ENCODE data around the gene GNAL.

The GNAL gene

GRCh38 chr18:11654736-11655605 lies 34.1 kb upstream of the GNAL start:
- no peak overlapping the region for H3K27ac ChIP-seq
- no peaks in the 10 kb centered on the region for H3K36me3 ChIP-seq (ENCODE audit: control insufficient read depth, insufficient read depth, low read length)
- H3K79me2 ChIP-seq = no peaks in the 10 kb centered on the region
- H2AFZ ChIP-seq = peak overlapping the region; percentile 13
- no peak overlapping the region for H3K9ac ChIP-seq
- no peak overlapping the region for H3K4me2 ChIP-seq (ENCODE audit: low read length)
- no peaks in the 10 kb centered on the region for H3K9me3 ChIP-seq (ENCODE audit: control insufficient read depth, low read length)
- H3K4me1 ChIP-seq = no peaks in the 10 kb centered on the region
- H3K27me3 ChIP-seq (ENCODE audit: control insufficient read depth, insufficient read depth, low read length) = no peaks in the 10 kb centered on the region
- no peak overlapping the region for H3K4me3 ChIP-seq (ENCODE audit: low read depth, low read length)
- peak; percentile 86 for TF ChIP-seq CTCF (IDR thresholded peaks at IDR 0.05)

DNA sequence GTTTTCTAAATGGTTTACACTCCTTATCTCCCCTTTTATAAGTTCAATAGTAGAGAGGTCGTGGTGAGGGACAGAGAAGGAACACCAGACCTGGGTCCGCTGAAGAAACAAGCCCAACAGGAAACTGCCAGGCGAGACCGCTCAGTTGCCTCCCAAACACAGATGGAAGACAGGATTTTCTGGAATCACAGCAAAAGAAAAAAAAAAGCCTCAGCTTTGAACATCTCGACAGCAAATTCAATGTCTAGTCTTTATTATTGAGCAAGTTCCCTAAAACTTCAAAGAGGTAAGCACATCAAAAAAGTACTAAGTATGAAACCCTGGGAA lies 33.5 kb upstream of the GNAL start:
- no peaks in the 10 kb centered on the region for H3K9me3 ChIP-seq (ENCODE audit: control insufficient read depth, low read length)
- no peak for TF ChIP-seq CTCF (IDR thresholded peaks at IDR 0.05)
- H3K4me1 ChIP-seq = no peaks in the 10 kb centered on the region
- H2AFZ ChIP-seq = peak overlapping the region; percentile 13
- no peak overlapping the region for H3K9ac ChIP-seq
- no peak overlapping the region for H3K27ac ChIP-seq
- no peaks in the 10 kb centered on the region for H3K79me2 ChIP-seq
- no peaks in the 10 kb centered on the region for H3K27me3 ChIP-seq (ENCODE audit: control insufficient read depth, insufficient read depth, low read length)
- no peak overlapping the region for H3K4me2 ChIP-seq (ENCODE audit: low read length)
- no peaks in the 10 kb centered on the region for H3K36me3 ChIP-seq (ENCODE audit: control insufficient read depth, insufficient read depth, low read length)
- no peak overlapping the region for H3K4me3 ChIP-seq (ENCODE audit: low read depth, low read length)

GRCh38 chr18:11657152-11657551 lies 31.9 kb upstream of the GNAL start:
- no peaks in the 10 kb centered on the region for H3K9me3 ChIP-seq (ENCODE audit: control insufficient read depth, low read length)
- no peak for TF ChIP-seq CTCF (IDR thresholded peaks at IDR 0.05)
- no peak overlapping the region for H3K9ac ChIP-seq
- no peaks in the 10 kb centered on the region for H3K4me1 ChIP-seq
- H3K27ac ChIP-seq = no peak overlapping the region
- no peaks in the 10 kb centered on the region for H3K36me3 ChIP-seq (ENCODE audit: control insufficient read depth, insufficient read depth, low read length)
- H3K4me2 ChIP-seq (ENCODE audit: low read length) = no peak overlapping the region
- H3K4me3 ChIP-seq (ENCODE audit: low read depth, low read length) = no peak overlapping the region
- H2AFZ ChIP-seq = no peak overlapping the region
- H3K79me2 ChIP-seq = no peaks in the 10 kb centered on the region
- no peaks in the 10 kb centered on the region for H3K27me3 ChIP-seq (ENCODE audit: control insufficient read depth, insufficient read depth, low read length)

DNA sequence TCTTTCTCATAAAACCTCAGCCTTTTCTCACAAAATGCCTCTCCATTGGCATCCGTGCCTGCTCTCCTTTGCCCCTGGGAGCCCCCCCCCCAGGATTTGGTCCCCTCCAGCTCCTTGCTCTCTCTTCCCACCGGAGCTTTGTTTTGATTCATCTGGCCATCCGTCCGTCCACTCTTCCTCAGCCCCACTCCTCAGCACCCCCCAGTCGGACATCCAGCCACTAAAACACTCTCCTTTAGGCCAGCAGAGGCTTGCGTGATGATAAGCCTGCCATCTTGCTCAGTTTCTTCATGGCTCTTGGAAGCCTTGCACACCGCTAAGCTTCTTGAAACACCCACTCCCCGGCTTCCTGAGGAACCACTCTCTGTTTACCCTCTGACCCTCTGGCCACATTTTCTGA lies 31.5 kb upstream of the GNAL start:
- TF ChIP-seq CTCF (IDR thresholded peaks at IDR 0.05) = no peak
- Histone ChIP-seq H3K27me3 (ENCODE audit: control insufficient read depth, insufficient read depth, low read length) (no peaks in the 10 kb centered on the region), H3K79me2 (no peaks in the 10 kb centered on the region), H3K27ac (no peak overlapping the region), H3K4me1 (no peaks in the 10 kb centered on the region), H3K4me2 (ENCODE audit: low read length) (no peak overlapping the region), H3K36me3 (ENCODE audit: control insufficient read depth, insufficient read depth, low read length) (no peaks in the 10 kb centered on the region), H3K9ac (no peak overlapping the region), H3K4me3 (ENCODE audit: low read depth, low read length) (no peak overlapping the region), H2AFZ (no peak overlapping the region), H3K9me3 (ENCODE audit: control insufficient read depth, low read length) (no peaks in the 10 kb centered on the region)

- TF ChIP-seq CTCF (IDR thresholded peaks at IDR 0.05) = no peak
- Histone ChIP-seq H3K9me3 (ENCODE audit: control insufficient read depth, low read length) (no peaks in the 10 kb centered on the region), H2AFZ (no peak overlapping the region), H3K36me3 (ENCODE audit: control insufficient read depth, insufficient read depth, low read length) (no peaks in the 10 kb centered on the region), H3K27me3 (ENCODE audit: control insufficient read depth, insufficient read depth, low read length) (no peaks in the 10 kb centered on the region), H3K4me2 (ENCODE audit: low read length) (no peak overlapping the region), H3K79me2 (no peaks in the 10 kb centered on the region), H3K4me1 (no peaks in the 10 kb centered on the region), H3K27ac (no peak overlapping the region), H3K4me3 (ENCODE audit: low read depth, low read length) (no peak overlapping the region), H3K9ac (no peak overlapping the region)
These were observed 31.0 kb upstream of the GNAL start for GRCh38 chr18:11658019-11658418.
